Panc1 (cell line): ENCODE measurements around the gene UBE2E2.

Source experiments
- TCF7L2 ChIP-seq: IDR thresholded peaks from 2 replicates; pipeline ENCODE4 v1.6.1; 2011; ENCODE audit warnings: mild to moderate bottlenecking, low read depth, low read length, inconsistent platforms
- TF ChIP-seq, protein P1 (sequence below): fragments of 450-650 bp; IDR thresholded peaks from 2 replicates; pipeline ENCODE4 v1.5.1; 2017; ENCODE audit warnings: mild to moderate bottlenecking

DNA sequence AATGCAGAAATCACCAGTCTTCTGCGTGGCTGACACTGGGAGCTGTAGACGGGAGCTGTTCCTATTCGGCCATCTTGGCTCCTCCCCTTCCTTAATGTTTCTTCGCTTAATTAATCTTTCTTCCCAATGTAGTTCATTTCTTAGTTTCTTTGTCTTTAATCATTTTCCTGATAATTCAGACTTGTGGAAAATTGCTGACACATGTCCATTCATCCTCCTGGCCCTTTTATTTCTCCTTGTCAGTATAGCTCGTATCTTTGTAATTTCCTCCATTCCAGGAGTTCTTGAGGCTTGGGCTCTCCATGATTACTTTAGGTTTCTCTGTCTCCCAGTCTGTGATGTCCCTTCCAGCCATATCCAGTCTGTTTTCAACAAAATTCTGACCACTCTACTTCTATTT, 98.7 kb downstream of the UBE2E2 start:
- TF ChIP-seq, protein P1, sequence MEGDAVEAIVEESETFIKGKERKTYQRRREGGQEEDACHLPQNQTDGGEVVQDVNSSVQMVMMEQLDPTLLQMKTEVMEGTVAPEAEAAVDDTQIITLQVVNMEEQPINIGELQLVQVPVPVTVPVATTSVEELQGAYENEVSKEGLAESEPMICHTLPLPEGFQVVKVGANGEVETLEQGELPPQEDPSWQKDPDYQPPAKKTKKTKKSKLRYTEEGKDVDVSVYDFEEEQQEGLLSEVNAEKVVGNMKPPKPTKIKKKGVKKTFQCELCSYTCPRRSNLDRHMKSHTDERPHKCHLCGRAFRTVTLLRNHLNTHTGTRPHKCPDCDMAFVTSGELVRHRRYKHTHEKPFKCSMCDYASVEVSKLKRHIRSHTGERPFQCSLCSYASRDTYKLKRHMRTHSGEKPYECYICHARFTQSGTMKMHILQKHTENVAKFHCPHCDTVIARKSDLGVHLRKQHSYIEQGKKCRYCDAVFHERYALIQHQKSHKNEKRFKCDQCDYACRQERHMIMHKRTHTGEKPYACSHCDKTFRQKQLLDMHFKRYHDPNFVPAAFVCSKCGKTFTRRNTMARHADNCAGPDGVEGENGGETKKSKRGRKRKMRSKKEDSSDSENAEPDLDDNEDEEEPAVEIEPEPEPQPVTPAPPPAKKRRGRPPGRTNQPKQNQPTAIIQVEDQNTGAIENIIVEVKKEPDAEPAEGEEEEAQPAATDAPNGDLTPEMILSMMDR = no peak
- TF ChIP-seq TCF7L2 = no peak
